Measurements from ENCODE around the gene CDYL. TPM values are rescaled to one million over a fixed set of nuclear protein-coding genes. Genes with fewer than 3 reads are reported as not detected.

Gene CDYL
- total RNA-seq, 5 donors from 2014 or later (not counting 1 experiment from before 2014, with no cell fraction given), result 24.7 to 36.8 (median 30.2) TPM

GRCh38 chr6:4929097-4929718 lies 153.0 kb downstream of the CDYL start:
- H3K27ac ChIP-seq (ENCODE audit: low read length), result no peak overlapping the region
- no peaks in the 10 kb centered on the region for H3K4me1 ChIP-seq (ENCODE audit: control insufficient read depth in 1 of 2, extremely low read depth in 1 of 2, insufficient read depth in 2 of 2, low read length in 2 of 2)
- H3K36me3 Mint-ChIP-seq, result peaks cover 11% of the 10 kb centered on the region
- no peaks in the 10 kb centered on the region for H3K27me3 Mint-ChIP-seq
- DNase-seq, result no peak
- ATAC-seq (replicated peaks in 1 of 4), result no peak
- no peaks in the 10 kb centered on the region for H3K9me3 ChIP-seq
- no peak overlapping the region for H3K27ac Mint-ChIP-seq
- ChIA-PET POLR2A (interaction anchor here in 1 of 2 donors (0.6 kb wide), 1 partner anchor 181 kb away, joined by 4 read pairs; no protein-coding TSS in a partner anchor), CTCF (no interaction called here)
- no peaks in the 10 kb centered on the region for H3K9me3 Mint-ChIP-seq
- no peak overlapping the region for H3K4me3 ChIP-seq (ENCODE audit: control insufficient read depth in 1 of 2, extremely low read depth in 1 of 2, low read length in 1 of 2)
- no peak overlapping the region for H3K4me3 Mint-ChIP-seq
- peaks cover 60 to 67% (median 65%) of the 10 kb centered on the region in 3 donors for H3K4me1 Mint-ChIP-seq
- WGBS (ENCODE audit: insufficient coverage), result 100% methylated on average over 1 of the region's 1 CpG
- no peaks in the 10 kb centered on the region for H3K36me3 ChIP-seq (ENCODE audit: control insufficient read depth in 2 of 2, extremely low read depth in 1 of 2, insufficient read depth in 1 of 2, low read length in 1 of 2)
- H3K27me3 ChIP-seq (replicated peaks in 1 of 2; ENCODE audit: control insufficient read depth in 2 of 2, extremely low read depth in 1 of 2, insufficient read depth in 2 of 2, low read length in 1 of 2), result no peaks in the 10 kb centered on the region

- Histone ChIP-seq H3K27me3 (replicated peaks in 1 of 2; ENCODE audit: control insufficient read depth in 2 of 2, extremely low read depth in 1 of 2, insufficient read depth in 2 of 2, low read length in 1 of 2) (no peaks in the 10 kb centered on the region), H3K4me3 (ENCODE audit: control insufficient read depth in 1 of 2, extremely low read depth in 1 of 2, low read length in 1 of 2) (no peak overlapping the region), H3K36me3 (ENCODE audit: control insufficient read depth in 2 of 2, extremely low read depth in 1 of 2, insufficient read depth in 1 of 2, low read length in 1 of 2) (no peaks in the 10 kb centered on the region), H3K27ac (ENCODE audit: low read length) (no peak overlapping the region), H3K4me1 (ENCODE audit: control insufficient read depth in 1 of 2, extremely low read depth in 1 of 2, insufficient read depth in 2 of 2, low read length in 2 of 2) (no peaks in the 10 kb centered on the region), H3K9me3 (no peaks in the 10 kb centered on the region)
- CTCF ChIA-PET, result interaction anchor here in 1 of 2 donors (0.6 kb wide), 1 partner anchor 174 kb away, joined by 3 read pairs; no protein-coding TSS in a partner anchor
- no peaks in the 10 kb centered on the region for H3K27me3 Mint-ChIP-seq
- no peak for DNase-seq
- 100% methylated on average over 3 of the region's 4 CpGs for WGBS (ENCODE audit: insufficient coverage)
- H3K9me3 Mint-ChIP-seq, result no peaks in the 10 kb centered on the region
- POLR2A ChIA-PET, result no interaction called here
- H3K27ac Mint-ChIP-seq, result no peak overlapping the region
- H3K4me3 Mint-ChIP-seq, result no peak overlapping the region
- H3K36me3 Mint-ChIP-seq, result peaks cover 11% of the 10 kb centered on the region
- H3K4me1 Mint-ChIP-seq, result peaks cover 56 to 65% (median 59%) of the 10 kb centered on the region in 3 donors
- ATAC-seq (replicated peaks in 1 of 4), result no peak
Observed at GRCh38 chr6:4930025-4930691, 154.0 kb downstream of the CDYL start.

- Mint-ChIP-seq H3K4me3 (no peak overlapping the region), H3K36me3 (peaks cover 17% of the 10 kb centered on the region), H3K27ac (no peak overlapping the region), H3K27me3 (no peaks in the 10 kb centered on the region), H3K9me3 (no peaks in the 10 kb centered on the region), H3K4me1 (peaks cover 56 to 76% (median 68%) of the 10 kb centered on the region in 3 donors)
- no peak for ATAC-seq (replicated peaks in 1 of 4)
- Histone ChIP-seq H3K27ac (ENCODE audit: low read length) (no peak overlapping the region), H3K4me3 (ENCODE audit: control insufficient read depth in 1 of 2, extremely low read depth in 1 of 2, low read length in 1 of 2) (no peak overlapping the region), H3K4me1 (ENCODE audit: control insufficient read depth in 1 of 2, extremely low read depth in 1 of 2, insufficient read depth in 2 of 2, low read length in 2 of 2) (peaks cover 0 to 7% of the 10 kb centered on the region in 2 experiments), H3K9me3 (no peaks in the 10 kb centered on the region), H3K36me3 (ENCODE audit: control insufficient read depth in 2 of 2, extremely low read depth in 1 of 2, insufficient read depth in 1 of 2, low read length in 1 of 2) (no peaks in the 10 kb centered on the region), H3K27me3 (replicated peaks in 1 of 2; ENCODE audit: control insufficient read depth in 2 of 2, extremely low read depth in 1 of 2, insufficient read depth in 2 of 2, low read length in 1 of 2) (no peaks in the 10 kb centered on the region)
- DNase-seq, result no peak
- ChIA-PET POLR2A (interaction anchor here in 1 of 2 donors (0.6 kb wide), 1 partner anchor 191 kb away, joined by 4 read pairs; no protein-coding TSS in a partner anchor), CTCF (no interaction called here)
- WGBS (ENCODE audit: insufficient coverage), result 98% methylated on average over 9 of the region's 11 CpGs
Observed at GRCh38 chr6:4931530-4932227, 155.5 kb downstream of the CDYL start.

- Mint-ChIP-seq H3K4me1 (peaks cover 56 to 73% (median 68%) of the 10 kb centered on the region in 3 donors), H3K27ac (no peak overlapping the region)
Observed at GRCh38 chr6:4932228-4932903, 156.2 kb downstream of the CDYL start.

GRCh38 chr6:4935486-4935885 lies 159.3 kb downstream of the CDYL start:
- H3K27ac ChIP-seq (ENCODE audit: low read length), result no peak overlapping the region
- no CpG with 5 or more reads among the region's 10 CpGs for WGBS (ENCODE audit: insufficient coverage)
- H3K36me3 ChIP-seq (ENCODE audit: control insufficient read depth in 2 of 2, extremely low read depth in 1 of 2, insufficient read depth in 1 of 2, low read length in 1 of 2), result peaks cover 0 to 2% of the 10 kb centered on the region in 2 donors
- Mint-ChIP-seq H3K9me3 (no peaks in the 10 kb centered on the region), H3K27me3 (no peaks in the 10 kb centered on the region), H3K4me1 (peaks cover 25 to 60% (median 56%) of the 10 kb centered on the region in 3 donors), H3K36me3 (peaks cover 30% of the 10 kb centered on the region), H3K4me3 (no peak overlapping the region), H3K27ac (no peak overlapping the region)
- no peak for ATAC-seq (replicated peaks in 1 of 4)
- peaks cover 0 to 10% of the 10 kb centered on the region in 2 experiments for H3K4me1 ChIP-seq (ENCODE audit: control insufficient read depth in 1 of 2, extremely low read depth in 1 of 2, insufficient read depth in 2 of 2, low read length in 2 of 2)
- H3K4me3 ChIP-seq (ENCODE audit: control insufficient read depth in 1 of 2, extremely low read depth in 1 of 2, low read length in 1 of 2), result no peak overlapping the region
- no peaks in the 10 kb centered on the region for H3K9me3 ChIP-seq
- CTCF ChIA-PET, result interaction anchor here in 1 of 2 donors (0.7 kb wide), 1 partner anchor 63 kb away, joined by 3 read pairs; no protein-coding TSS in a partner anchor
- peak in 1 of 35 experiments; percentile 11 for DNase-seq
- no peaks in the 10 kb centered on the region for H3K27me3 ChIP-seq (replicated peaks in 1 of 2; ENCODE audit: control insufficient read depth in 2 of 2, extremely low read depth in 1 of 2, insufficient read depth in 2 of 2, low read length in 1 of 2)
- POLR2A ChIA-PET, result no interaction called here

More at GRCh38 chr6:4932228-4932903, 156.2 kb downstream of the CDYL start:
- peaks cover 0 to 7% of the 10 kb centered on the region in 2 experiments for H3K4me1 ChIP-seq (ENCODE audit: control insufficient read depth in 1 of 2, extremely low read depth in 1 of 2, insufficient read depth in 2 of 2, low read length in 2 of 2)
- H3K27ac ChIP-seq (ENCODE audit: low read length), result no peak overlapping the region
- no peaks in the 10 kb centered on the region for H3K27me3 ChIP-seq (replicated peaks in 1 of 2; ENCODE audit: control insufficient read depth in 2 of 2, extremely low read depth in 1 of 2, insufficient read depth in 2 of 2, low read length in 1 of 2)
- H3K9me3 Mint-ChIP-seq, result no peaks in the 10 kb centered on the region
- no peak overlapping the region for H3K4me3 ChIP-seq (ENCODE audit: control insufficient read depth in 1 of 2, extremely low read depth in 1 of 2, low read length in 1 of 2)
- CTCF ChIA-PET, result no interaction called here
- 97% methylated on average over 6 of the region's 8 CpGs for WGBS (ENCODE audit: insufficient coverage)
- no peaks in the 10 kb centered on the region for H3K27me3 Mint-ChIP-seq
- H3K36me3 Mint-ChIP-seq, result peaks cover 18% of the 10 kb centered on the region
- POLR2A ChIA-PET, result no interaction called here
- no peak overlapping the region for H3K4me3 Mint-ChIP-seq
- no peaks in the 10 kb centered on the region for H3K9me3 ChIP-seq
- no peaks in the 10 kb centered on the region for H3K36me3 ChIP-seq (ENCODE audit: control insufficient read depth in 2 of 2, extremely low read depth in 1 of 2, insufficient read depth in 1 of 2, low read length in 1 of 2)
- no peak for DNase-seq
- no peak for ATAC-seq (replicated peaks in 1 of 4)
